Erythroblast (primary cell): ENCODE results near the gene SORL1.

Source experiments
- GATA1 ChIP-seq: IDR thresholded peaks from 2 replicates; pipeline ENCODE4 v1.6.1; 2011; ENCODE audit warnings: low read depth, mild to moderate bottlenecking, control low read depth, low read length, moderate library complexity
- POLR2A ChIP-seq: IDR thresholded peaks from 2 replicates; pipeline ENCODE4 v1.6.1; 2011; ENCODE audit warnings: mild to moderate bottlenecking, low read length

- no peak for TF ChIP-seq POLR2A
- TF ChIP-seq GATA1: no peak
These were observed 159.1 kb downstream of the SORL1 start for GRCh38 chr11:121611242-121611641.
